GM12878 (cell line): Measurements from ENCODE around the gene ATP1A1. TPM values are rescaled to one million over a fixed set of nuclear protein-coding genes. Genes with fewer than 3 reads are reported as not detected.

Experiments
- ATAC-seq: fragments of 200-7000 bp; cut with Tn5 transposase; 3 replicates; pipeline ENCODE4 v1.9.1; 2020; ENCODE audit warnings: mild to moderate bottlenecking, moderate library complexity
- BruUV-seq: library from RNA; stranded (reverse); fragments of 400-500 nt; replicated peaks from 2 replicates; lab custom pipeline; 2021; lab: Mats Ljungman, UMichigan
- CTCF ChIA-PET: fragments of 300-600 bp; sonication (Branson Sonifier 250); formaldehyde crosslinking; extraction: SDS; loops from one replicate; lab custom pipeline; 2021; ENCODE audit warnings: inconsistent platforms; lab: Yijun Ruan, JAX
- POLR2A ChIA-PET: fragments of 350-600 bp; formaldehyde crosslinking; extraction: SDS; loops from one replicate; lab custom pipeline; 2021; ENCODE audit warnings: inconsistent platforms; lab: Charles Lee
- RAD21 ChIA-PET: fragments of 300-600 bp; sonication (Branson Sonifier 250); formaldehyde crosslinking; loops from one replicate; lab custom pipeline; 2023; ENCODE audit warnings: antibody characterized with exemption; ENCODE audit not compliant: unreplicated experiment; lab: Charles Lee
- SMC1A ChIA-PET: fragments of 300-600 bp; sonication (Branson Sonifier 250); formaldehyde crosslinking; loops from one replicate; lab custom pipeline; 2023; ENCODE audit not compliant: unreplicated experiment, uncharacterized antibody; lab: Charles Lee
- DNase-seq: peaks from one replicate; pipeline ENCODE4 v3.0.0-alpha.2; 2011; ENCODE audit warnings: low read depth, low spot score
- FAIRE-seq: peaks from 3 replicates; lab custom pipeline; 2011; peaks lifted over from hg19 to GRCh38; lab: Jason Lieb, UNC
- H2AFZ ChIP-seq: 2 replicates; pipeline ENCODE4 v1.6.0; 2011; ENCODE audit warnings: low read depth, low read length, control low read depth; ENCODE audit not compliant: control insufficient read depth
- H3K27ac ChIP-seq: 2 replicates; pipeline ENCODE4 v1.5.1; 2011; ENCODE audit warnings: control low read depth; ENCODE audit not compliant: control insufficient read depth, insufficient read depth
- H3K27me3 ChIP-seq, 2 experiments: replicated peaks in 1 of 2; 2 replicates each; pipeline versions ENCODE4 v1.6.0 to v1.6.1; 2011; ENCODE audit warnings: low read length in 1 of 2; ENCODE audit not compliant: control insufficient read depth in 2 of 2, insufficient read depth in 2 of 2
- H3K36me3 ChIP-seq, 2 experiments: 2 replicates each; pipeline ENCODE4 v1.5.1; 2011; ENCODE audit warnings: low read length in 1 of 2; ENCODE audit not compliant: control insufficient read depth in 2 of 2, insufficient read depth in 2 of 2
- H3K4me1 ChIP-seq: 2 replicates; pipeline ENCODE4 v1.6.1; 2011; ENCODE audit warnings: mild to moderate bottlenecking, low read length, moderate library complexity, mixed read lengths; ENCODE audit not compliant: control insufficient read depth, insufficient read depth
- H3K4me2 ChIP-seq: 2 replicates; pipeline ENCODE4 v1.6.0; 2011; ENCODE audit warnings: control low read depth; ENCODE audit not compliant: control insufficient read depth, insufficient read depth
- H3K4me3 ChIP-seq: fragments of 200-600 bp; sonication (generic); 2 replicates; pipeline ENCODE4 v1.5.1; 2016
- H3K79me2 ChIP-seq: 2 replicates; pipeline ENCODE4 v1.6.0; 2011; ENCODE audit warnings: low read length; ENCODE audit not compliant: control insufficient read depth, insufficient read depth
- H3K9ac ChIP-seq: 2 replicates; pipeline ENCODE4 v1.8.0; 2011; ENCODE audit warnings: low read length, control low read depth, mixed read lengths; ENCODE audit not compliant: control insufficient read depth, insufficient read depth
- H3K9me3 ChIP-seq: replicated peaks from 3 replicates; pipeline ENCODE4 v1.5.1; 2011; ENCODE audit warnings: mild to moderate bottlenecking, low read length; ENCODE audit not compliant: control insufficient read depth, insufficient read depth
- H4K20me1 ChIP-seq: 2 replicates; pipeline ENCODE4 v1.6.0; 2011; ENCODE audit not compliant: control insufficient read depth, insufficient read depth
- ELK1 ChIP-seq: IDR thresholded peaks from 2 replicates; pipeline ENCODE4 v1.6.1; 2012; ENCODE audit warnings: low read depth, low read length, improper control_type of control experiment
- IKZF2 ChIP-seq, 2 experiments: fragments of 450-650 bp; IDR thresholded peaks; 2 replicates each; pipeline ENCODE4 v1.6.1; 2017; ENCODE audit warnings: mild to moderate bottlenecking in 2 of 2, moderate library complexity in 2 of 2
- KLF5 ChIP-seq: fragments of 450-650 bp; IDR thresholded peaks from 2 replicates; pipeline ENCODE4 v1.6.1; 2014; ENCODE audit warnings: mild to moderate bottlenecking; ENCODE audit not compliant: partially characterized antibody
- MTA2 ChIP-seq: fragments of 450-650 bp; IDR thresholded peaks from 2 replicates; pipeline ENCODE4 v1.6.1; 2016; ENCODE audit warnings: low read depth, mild to moderate bottlenecking, moderate library complexity
- SMAD1 ChIP-seq: fragments of 450-650 bp; IDR thresholded peaks from 2 replicates; pipeline ENCODE4 v1.6.1; 2018; ENCODE audit warnings: mild to moderate bottlenecking, low read depth; ENCODE audit not compliant: partially characterized antibody
- SUPT20H ChIP-seq: IDR thresholded peaks from 2 replicates; pipeline ENCODE4 v1.6.1; 2011; ENCODE audit warnings: low read depth, mild to moderate bottlenecking, low read length, moderate library complexity, borderline replicate concordance; ENCODE audit not compliant: control insufficient read depth
- WGBS: methylation state at CpG from one replicate; pipeline ENCODE4 v1.1.6; 2016; ENCODE audit warnings: low lambda C conversion rate; ENCODE audit not compliant: insufficient replicate concordance, insufficient coverage; ENCODE audit errors: missing lambda C conversion rate; 5-methylcytosine and 5-hydroxymethylcytosine counted together
- in situ Hi-C: fragments of 300-500 bp; cut with MboI; formaldehyde crosslinking; loops from 9 replicates; pipeline ENCODE4 v1.14.3; 2018; ENCODE audit warnings: mixed read lengths
- intact Hi-C: fragments of 100-400 bp; cut with micrococcal nuclease; formaldehyde crosslinking; loops from one replicate; pipeline ENCODE4 v1.14.2; 2022; ENCODE audit not compliant: unreplicated experiment
- polyA plus RNA-seq, 11 experiments: library from polyadenylated mRNA; depleted of rRNA in 4 of 11; unstranded in 6 of 11; stranded (reverse) in 5 of 11; fragments of >200 nt; fragmentation: Nextera tagmentation in 4 of 11; fragmentation: Illumina TruSeq in 1 of 11; extraction: Ambion mirVana in 4 of 11; extraction: Trizol in 1 of 11; gene quantifications; 1 replicate in 1 of 11; 2 replicates in 10 of 11; pipeline versions ENCODE4 v1.2.1 to v1.2.3, GENCODE V29; 2011 to 2016; ENCODE audit warnings: inconsistent platforms in 2 of 11, missing spikeins in 2 of 11, low read depth in 1 of 11
- total RNA-seq, 4 experiments: library from RNA; depleted of rRNA in 3 of 4; stranded (reverse); fragments of >200 nt in 3 of 4; fragmentation: Illumina TruSeq in 1 of 4; extraction: Trizol in 1 of 4; gene quantifications; 2 replicates each; pipeline versions ENCODE4 v1.2.1 to v1.2.3, GENCODE V29; 2013 to 2021
- TF ChIP-seq, protein P1 (sequence below): fragments of 450-650 bp; conservative IDR thresholded peaks from 2 replicates; pipeline ENCODE4 v1.6.1; 2017; ENCODE audit warnings: mild to moderate bottlenecking, moderate library complexity
- TF ChIP-seq, protein P2 (sequence below): fragments of 450-650 bp; IDR thresholded peaks from 2 replicates; pipeline ENCODE4 v1.6.1; 2017; ENCODE audit warnings: mild to moderate bottlenecking, moderate library complexity

The ATP1A1 gene
- total and polyA plus RNA-seq, 10 of the 15 experiments (the other 5 are each of a cell fraction or from before 2014, with no cell fraction given), result 113 to 566 (median 313) TPM

DNA sequence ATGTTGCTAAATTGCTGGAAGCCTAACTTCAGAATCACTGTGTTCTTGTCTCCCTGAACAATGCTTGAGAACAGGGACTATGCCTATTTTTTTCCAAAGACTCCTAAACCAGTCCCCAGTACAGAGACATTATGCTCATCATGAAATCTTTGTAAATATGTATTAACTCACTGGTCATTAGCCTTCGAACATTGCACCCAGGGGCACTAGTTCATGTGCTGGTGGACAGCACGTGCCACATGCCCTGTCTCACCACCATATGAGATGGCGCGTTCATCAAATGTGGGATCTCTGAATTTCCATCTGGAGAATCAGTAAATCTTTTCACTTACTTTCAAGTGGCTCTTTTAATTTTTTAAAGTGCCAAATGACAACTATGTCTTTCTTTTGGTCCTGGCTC is 11.0 kb upstream of the ATP1A1 start:
- CTCF ChIA-PET, result no interaction called here
- Histone ChIP-seq H3K4me3 (no peak overlapping the region), H3K27ac (no peak overlapping the region), H3K9ac (no peak overlapping the region), H3K36me3 (no peaks in the 10 kb centered on the region), H4K20me1 (no peaks in the 10 kb centered on the region), H3K27me3 (no peaks in the 10 kb centered on the region), H2AFZ (no peak overlapping the region), H3K4me1 (no peaks in the 10 kb centered on the region), H3K4me2 (no peak overlapping the region), H3K79me2 (no peaks in the 10 kb centered on the region), H3K9me3 (no peaks in the 10 kb centered on the region)
- 65% methylated on average over 4 of the region's 4 CpGs for WGBS
- no peak for TF ChIP-seq ELK1
- TF ChIP-seq, protein P1, sequence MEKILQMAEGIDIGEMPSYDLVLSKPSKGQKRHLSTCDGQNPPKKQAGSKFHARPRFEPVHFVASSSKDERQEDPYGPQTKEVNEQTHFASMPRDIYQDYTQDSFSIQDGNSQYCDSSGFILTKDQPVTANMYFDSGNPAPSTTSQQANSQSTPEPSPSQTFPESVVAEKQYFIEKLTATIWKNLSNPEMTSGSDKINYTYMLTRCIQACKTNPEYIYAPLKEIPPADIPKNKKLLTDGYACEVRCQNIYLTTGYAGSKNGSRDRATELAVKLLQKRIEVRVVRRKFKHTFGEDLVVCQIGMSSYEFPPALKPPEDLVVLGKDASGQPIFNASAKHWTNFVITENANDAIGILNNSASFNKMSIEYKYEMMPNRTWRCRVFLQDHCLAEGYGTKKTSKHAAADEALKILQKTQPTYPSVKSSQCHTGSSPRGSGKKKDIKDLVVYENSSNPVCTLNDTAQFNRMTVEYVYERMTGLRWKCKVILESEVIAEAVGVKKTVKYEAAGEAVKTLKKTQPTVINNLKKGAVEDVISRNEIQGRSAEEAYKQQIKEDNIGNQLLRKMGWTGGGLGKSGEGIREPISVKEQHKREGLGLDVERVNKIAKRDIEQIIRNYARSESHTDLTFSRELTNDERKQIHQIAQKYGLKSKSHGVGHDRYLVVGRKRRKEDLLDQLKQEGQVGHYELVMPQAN, result no peak
- no peak for TF ChIP-seq SUPT20H
- no peak for TF ChIP-seq KLF5
- TF ChIP-seq MTA2, result no peak
- TF ChIP-seq SMAD1, result no peak
- TF ChIP-seq IKZF2 (IDR thresholded peaks at IDR 0.05), result no peak
- TF ChIP-seq, protein P2, sequence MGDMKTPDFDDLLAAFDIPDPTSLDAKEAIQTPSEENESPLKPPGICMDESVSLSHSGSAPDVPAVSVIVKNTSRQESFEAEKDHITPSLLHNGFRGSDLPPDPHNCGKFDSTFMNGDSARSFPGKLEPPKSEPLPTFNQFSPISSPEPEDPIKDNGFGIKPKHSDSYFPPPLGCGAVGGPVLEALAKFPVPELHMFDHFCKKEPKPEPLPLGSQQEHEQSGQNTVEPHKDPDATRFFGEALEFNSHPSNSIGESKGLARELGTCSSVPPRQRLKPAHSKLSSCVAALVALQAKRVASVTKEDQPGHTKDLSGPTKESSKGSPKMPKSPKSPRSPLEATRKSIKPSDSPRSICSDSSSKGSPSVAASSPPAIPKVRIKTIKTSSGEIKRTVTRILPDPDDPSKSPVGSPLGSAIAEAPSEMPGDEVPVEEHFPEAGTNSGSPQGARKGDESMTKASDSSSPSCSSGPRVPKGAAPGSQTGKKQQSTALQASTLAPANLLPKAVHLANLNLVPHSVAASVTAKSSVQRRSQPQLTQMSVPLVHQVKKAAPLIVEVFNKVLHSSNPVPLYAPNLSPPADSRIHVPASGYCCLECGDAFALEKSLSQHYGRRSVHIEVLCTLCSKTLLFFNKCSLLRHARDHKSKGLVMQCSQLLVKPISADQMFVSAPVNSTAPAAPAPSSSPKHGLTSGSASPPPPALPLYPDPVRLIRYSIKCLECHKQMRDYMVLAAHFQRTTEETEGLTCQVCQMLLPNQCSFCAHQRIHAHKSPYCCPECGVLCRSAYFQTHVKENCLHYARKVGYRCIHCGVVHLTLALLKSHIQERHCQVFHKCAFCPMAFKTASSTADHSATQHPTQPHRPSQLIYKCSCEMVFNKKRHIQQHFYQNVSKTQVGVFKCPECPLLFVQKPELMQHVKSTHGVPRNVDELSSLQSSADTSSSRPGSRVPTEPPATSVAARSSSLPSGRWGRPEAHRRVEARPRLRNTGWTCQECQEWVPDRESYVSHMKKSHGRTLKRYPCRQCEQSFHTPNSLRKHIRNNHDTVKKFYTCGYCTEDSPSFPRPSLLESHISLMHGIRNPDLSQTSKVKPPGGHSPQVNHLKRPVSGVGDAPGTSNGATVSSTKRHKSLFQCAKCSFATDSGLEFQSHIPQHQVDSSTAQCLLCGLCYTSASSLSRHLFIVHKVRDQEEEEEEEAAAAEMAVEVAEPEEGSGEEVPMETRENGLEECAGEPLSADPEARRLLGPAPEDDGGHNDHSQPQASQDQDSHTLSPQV, result no peak
- SMC1A ChIA-PET, result interaction anchor here (0.6 kb wide), 1 partner anchor 123 kb away, joined by 4 read pairs; no protein-coding TSS in a partner anchor
- POLR2A ChIA-PET, result no interaction called here
- ATAC-seq (no peak), FAIRE-seq (no peak), DNase-seq (no peak)
- RAD21 ChIA-PET, result no interaction called here
- intact Hi-C loops (no loop called here), in situ Hi-C loops (loop anchor here (5.0 kb wide), 1 partner anchor 120 kb away; no protein-coding TSS in a partner anchor)
- BruUV-seq, result no TSS peak
